WERI-Rb-1 (cell line): ENCODE data around the gene TMEM132E.
A peak's percentile ranks its signal among the peaks of the same experiment; 100 is the strongest.

Experiments used
- DNase-seq: peaks from one replicate; pipeline ENCODE4 v3.0.0-alpha.2; 2020
- H3K27ac ChIP-seq: fragments of 250-450 bp; sonication (Bioruptor Pico); 2 replicates; pipeline ENCODE4 v1.5.1; 2020; ENCODE audit warnings: mild to moderate bottlenecking, moderate library complexity
- H3K27me3 ChIP-seq: fragments of 250-450 bp; sonication (Bioruptor Pico); 2 replicates; pipeline ENCODE4 v1.5.1; 2021; ENCODE audit warnings: mild to moderate bottlenecking, low read depth, moderate library complexity; ENCODE audit not compliant: insufficient read depth, severe bottlenecking
- H3K36me3 ChIP-seq: fragments of 250-450 bp; sonication (Bioruptor Pico); 2 replicates; pipeline ENCODE4 v1.5.1; 2020; ENCODE audit warnings: mild to moderate bottlenecking, moderate library complexity
- H3K4me3 ChIP-seq: 2 replicates; pipeline ENCODE4 v1.5.1; 2011; ENCODE audit warnings: low read depth, mild to moderate bottlenecking, control low read depth, low read length
- H3K9me3 ChIP-seq: fragments of 250-450 bp; sonication (Bioruptor Pico); 2 replicates; pipeline ENCODE4 v1.5.1; 2021; ENCODE audit warnings: mild to moderate bottlenecking, moderate library complexity; ENCODE audit not compliant: severe bottlenecking
- TF ChIP-seq, protein P1 (sequence below): IDR thresholded peaks from 2 replicates; pipeline ENCODE4 v1.5.1; 2011; ENCODE audit warnings: low read depth, mild to moderate bottlenecking, control low read depth, inconsistent platforms, low read length

The TMEM132E gene

DNA sequence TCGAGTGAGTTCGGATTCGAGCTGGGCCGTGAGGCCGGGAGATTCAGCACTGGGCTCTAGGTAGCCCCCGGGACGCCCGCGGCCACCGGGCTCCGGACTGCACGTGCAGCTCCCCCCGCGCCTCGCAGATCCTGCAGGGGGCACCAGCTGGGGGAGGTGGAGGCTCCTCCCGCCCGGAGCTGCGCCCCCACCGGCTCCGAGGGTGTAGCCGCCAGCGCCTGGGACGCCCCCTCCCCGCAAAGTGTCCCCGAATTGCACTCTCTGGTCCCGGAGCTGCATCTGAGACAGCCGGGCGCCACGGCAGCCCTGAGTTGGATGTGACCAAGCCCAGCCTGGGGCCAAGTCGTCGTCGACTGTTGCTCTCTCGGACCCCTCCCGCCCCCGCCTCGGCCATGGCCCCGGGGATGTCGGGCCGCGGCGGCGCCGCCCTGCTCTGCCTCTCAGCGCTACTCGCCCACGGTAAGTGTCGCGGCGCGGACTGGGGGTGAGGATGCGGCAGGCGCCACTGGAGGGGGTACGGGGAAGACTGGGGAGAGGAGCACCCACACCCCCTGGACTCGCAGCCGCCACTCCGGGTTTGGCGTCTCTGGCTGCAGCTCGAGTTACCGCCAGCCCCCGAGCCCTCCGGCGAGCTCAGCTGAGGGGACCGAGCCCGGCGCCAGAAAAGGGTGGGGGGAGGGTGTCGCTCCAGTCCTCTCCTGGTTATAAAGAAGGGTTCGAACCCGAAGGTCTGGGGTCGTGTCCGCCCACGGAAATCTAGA lies 1.5 kb downstream of the TMEM132E start:
- no peak overlapping the region for H3K27ac ChIP-seq
- H3K4me3 ChIP-seq, result peak overlapping the region; percentile 51
- peaks cover 1% of the 10 kb centered on the region for H3K9me3 ChIP-seq

DNA sequence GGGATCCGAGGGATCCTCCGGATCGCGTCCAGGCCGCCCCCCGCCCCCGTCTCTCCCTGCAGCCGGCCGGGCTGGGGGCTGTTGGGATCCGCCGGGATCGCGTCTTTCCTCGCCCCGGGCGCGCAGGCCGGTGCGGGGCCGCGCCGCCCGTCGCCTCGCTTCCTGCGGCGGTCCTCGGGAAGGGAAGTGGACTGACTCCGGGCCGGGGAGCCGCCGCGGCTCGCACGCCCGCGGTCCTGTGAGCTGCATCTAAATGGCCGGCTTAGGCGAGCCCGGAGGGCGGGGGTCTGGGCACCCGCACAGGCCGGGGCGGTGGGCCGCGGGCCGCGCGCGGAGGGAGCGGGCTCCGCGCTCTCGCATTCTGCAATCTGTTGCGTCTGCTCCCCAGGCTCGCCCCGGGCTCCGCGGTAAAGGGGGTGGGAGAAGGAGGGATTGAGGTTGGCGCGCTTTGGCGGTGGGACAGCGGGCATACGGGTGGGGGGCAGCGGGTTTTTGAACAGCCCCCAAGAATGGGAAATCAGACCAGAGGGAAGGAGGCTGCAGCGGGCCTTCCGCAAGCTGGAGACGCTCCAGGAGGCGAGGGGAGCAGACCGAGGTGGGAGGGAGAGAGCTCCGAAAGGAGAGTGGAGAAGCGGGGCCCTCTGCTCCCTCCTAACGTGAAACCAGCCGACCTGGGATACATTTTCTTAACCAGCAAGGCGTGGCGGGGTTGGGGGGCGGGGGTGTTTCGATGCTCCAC lies 2.2 kb downstream of the TMEM132E start:
- Histone ChIP-seq H3K4me3 (peak overlapping the region; percentile 23), H3K27ac (no peak overlapping the region), H3K36me3 (no peaks in the 10 kb centered on the region), H3K27me3 (peaks cover 77% of the 10 kb centered on the region), H3K9me3 (no peaks in the 10 kb centered on the region)
- DNase-seq, result no peak
- TF ChIP-seq, protein P1, sequence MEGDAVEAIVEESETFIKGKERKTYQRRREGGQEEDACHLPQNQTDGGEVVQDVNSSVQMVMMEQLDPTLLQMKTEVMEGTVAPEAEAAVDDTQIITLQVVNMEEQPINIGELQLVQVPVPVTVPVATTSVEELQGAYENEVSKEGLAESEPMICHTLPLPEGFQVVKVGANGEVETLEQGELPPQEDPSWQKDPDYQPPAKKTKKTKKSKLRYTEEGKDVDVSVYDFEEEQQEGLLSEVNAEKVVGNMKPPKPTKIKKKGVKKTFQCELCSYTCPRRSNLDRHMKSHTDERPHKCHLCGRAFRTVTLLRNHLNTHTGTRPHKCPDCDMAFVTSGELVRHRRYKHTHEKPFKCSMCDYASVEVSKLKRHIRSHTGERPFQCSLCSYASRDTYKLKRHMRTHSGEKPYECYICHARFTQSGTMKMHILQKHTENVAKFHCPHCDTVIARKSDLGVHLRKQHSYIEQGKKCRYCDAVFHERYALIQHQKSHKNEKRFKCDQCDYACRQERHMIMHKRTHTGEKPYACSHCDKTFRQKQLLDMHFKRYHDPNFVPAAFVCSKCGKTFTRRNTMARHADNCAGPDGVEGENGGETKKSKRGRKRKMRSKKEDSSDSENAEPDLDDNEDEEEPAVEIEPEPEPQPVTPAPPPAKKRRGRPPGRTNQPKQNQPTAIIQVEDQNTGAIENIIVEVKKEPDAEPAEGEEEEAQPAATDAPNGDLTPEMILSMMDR, result no peak

More for the DNA sequence above, 1.5 kb downstream of the TMEM132E start:
- no peaks in the 10 kb centered on the region for H3K36me3 ChIP-seq
- DNase-seq, result peak; percentile 25
- TF ChIP-seq, protein P1, result peak; percentile 27; the same call in 1 of the 2 replicates
- H3K27me3 ChIP-seq, result peaks cover 82% of the 10 kb centered on the region

DNA sequence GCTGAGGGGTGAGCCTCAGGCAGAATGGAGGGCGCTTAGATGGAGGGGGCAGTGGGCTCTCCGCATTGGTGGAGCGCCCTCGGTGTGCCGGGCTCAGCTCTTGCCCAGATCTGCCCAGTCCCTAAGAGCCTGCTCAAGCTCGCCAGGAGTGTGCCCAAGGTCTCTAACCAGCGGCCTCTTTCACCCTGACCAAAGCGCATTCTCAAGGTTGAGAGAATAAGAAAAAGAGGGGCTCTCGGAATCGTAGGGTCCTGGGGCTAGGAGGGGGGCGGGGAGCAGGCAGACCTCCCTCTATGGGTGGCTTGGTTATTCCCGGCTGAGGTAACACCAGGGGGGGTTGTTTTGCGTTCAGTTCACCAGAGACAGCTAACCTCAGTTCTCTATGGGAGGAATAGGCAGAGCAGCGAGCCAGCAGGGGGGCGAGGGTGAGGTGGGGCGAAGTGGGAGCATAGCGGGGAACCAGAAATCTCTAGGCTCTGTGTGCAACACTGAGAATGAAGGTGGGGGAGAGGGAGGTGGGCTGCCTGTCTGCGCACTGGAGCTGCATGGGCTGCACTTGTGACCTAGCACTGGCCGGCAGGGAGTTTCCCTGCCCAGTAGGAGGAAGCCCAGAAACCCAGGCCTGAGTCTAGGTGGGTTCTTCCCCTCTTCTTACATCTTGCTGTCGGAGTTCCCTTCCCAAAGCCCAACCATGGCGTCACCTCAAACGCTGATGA lies 3.0 kb downstream of the TMEM132E start:
- TF ChIP-seq, protein P1, result no peak
- DNase-seq, result no peak
- peaks cover 72% of the 10 kb centered on the region for H3K27me3 ChIP-seq
- no peak overlapping the region for H3K27ac ChIP-seq
- no peaks in the 10 kb centered on the region for H3K36me3 ChIP-seq
- H3K9me3 ChIP-seq, result no peaks in the 10 kb centered on the region
- H3K4me3 ChIP-seq, result peak overlapping the region; percentile 23

DNA sequence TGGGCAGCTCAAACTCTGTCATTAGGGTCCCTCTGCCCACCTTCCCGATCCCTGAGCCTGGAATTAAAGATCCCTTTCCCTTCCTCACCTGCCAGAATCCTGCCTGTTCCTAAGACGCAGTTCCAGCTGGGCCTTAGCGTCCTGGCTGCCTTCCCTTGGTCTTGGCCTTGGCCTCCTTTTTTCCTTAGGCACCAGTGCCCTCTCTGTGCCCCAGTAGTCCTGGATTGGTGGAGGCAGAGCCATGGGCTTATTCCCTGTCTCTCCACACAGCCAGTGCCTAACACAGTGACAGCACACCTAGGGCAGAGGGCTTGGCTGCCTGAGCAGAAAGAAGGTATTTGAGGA lies 3.5 kb downstream of the TMEM132E start:
- Histone ChIP-seq H3K4me3 (no peak overlapping the region), H3K27me3 (peaks cover 72% of the 10 kb centered on the region), H3K36me3 (no peaks in the 10 kb centered on the region), H3K27ac (no peak overlapping the region), H3K9me3 (no peaks in the 10 kb centered on the region)
- DNase-seq, result no peak
- TF ChIP-seq, protein P1, result no peak

DNA sequence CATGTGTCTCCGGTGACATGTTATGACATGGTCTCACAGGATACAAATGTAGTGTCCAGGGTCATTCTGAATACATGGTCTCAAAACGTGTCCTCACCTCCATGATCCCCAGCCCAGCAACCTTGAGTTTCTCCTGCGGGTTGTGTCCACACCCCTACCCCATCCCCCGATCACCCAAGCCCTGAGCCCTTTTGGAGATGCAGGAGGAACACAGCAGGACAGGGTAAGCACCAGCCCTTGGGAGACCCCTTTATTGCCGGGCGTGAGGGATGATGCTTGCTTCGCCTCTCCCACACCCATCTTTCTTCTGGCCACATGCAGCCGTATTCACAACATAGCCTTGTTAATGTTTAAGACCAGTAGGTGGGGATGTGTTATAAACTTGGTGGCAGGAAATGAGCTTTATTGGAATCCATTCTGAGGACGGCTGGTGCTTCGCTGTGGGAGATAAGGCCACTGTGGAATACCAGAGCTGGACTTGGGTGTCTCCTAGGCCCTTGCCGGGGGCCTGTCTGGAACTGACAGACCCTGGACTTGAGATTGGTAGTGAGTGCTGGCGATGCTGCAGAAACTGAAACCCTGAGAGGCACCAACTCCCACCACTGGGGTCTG lies 5.5 kb downstream of the TMEM132E start:
- TF ChIP-seq, protein P1, result peak; percentile 54; the same call in 1 of the 2 replicates
- no peaks in the 10 kb centered on the region for H3K9me3 ChIP-seq

More for the DNA sequence above, 5.5 kb downstream of the TMEM132E start:
- Histone ChIP-seq H3K27ac (no peak overlapping the region), H3K36me3 (no peaks in the 10 kb centered on the region), H3K27me3 (peaks cover 53% of the 10 kb centered on the region), H3K4me3 (no peak overlapping the region)
- DNase-seq, result peak; percentile 43
